ENCODE data around the gene CUL1. TPM values are rescaled to one million over a fixed set of nuclear protein-coding genes. Genes with fewer than 3 reads are reported as not detected.

CUL1 gene
- total RNA-seq, 4 donors from 2014 or later, result 24.5 to 56.6 (median 45.9) TPM

GRCh38 chr7:148723166-148723559 lies 24.5 kb downstream of the CUL1 start:
- Histone ChIP-seq H3K4me3 (no peak overlapping the region), H3K36me3 (no peaks in the 10 kb centered on the region), H3K27ac (no peak overlapping the region), H3K9me3 (no peaks in the 10 kb centered on the region), H3K4me1 (peaks cover 5 to 87% (median 15%) of the 10 kb centered on the region in 3 donors), H3K27me3 (no peaks in the 10 kb centered on the region)
- 90 to 94% methylated on average over 2 of the region's 2 CpGs for WGBS, 2 donors
- no peak for TF ChIP-seq POLR2A (IDR thresholded peaks at IDR 0.05)
- TF ChIP-seq CTCF (IDR thresholded peaks at IDR 0.05), result no peak
- no peak for DNase-seq
- intact Hi-C loops (cut with DNase I), result no loop called here

- intact Hi-C loops (cut with DNase I), result no loop called here
- TF ChIP-seq CTCF (IDR thresholded peaks at IDR 0.05) (no peak), POLR2A (IDR thresholded peaks at IDR 0.05) (no peak)
- no peak for DNase-seq
- Histone ChIP-seq H3K4me1 (peaks cover 5 to 84% (median 15%) of the 10 kb centered on the region in 3 donors), H3K27ac (no peak overlapping the region), H3K4me3 (no peak overlapping the region), H3K36me3 (no peaks in the 10 kb centered on the region), H3K9me3 (no peaks in the 10 kb centered on the region), H3K27me3 (no peaks in the 10 kb centered on the region)
- WGBS, 2 donors, result 48 to 79% methylated on average over 3 of the region's 3 CpGs
Measured at GRCh38 chr7:148723846-148724245, 25.1 kb downstream of the CUL1 start.

GRCh38 chr7:148726385-148726784 lies 27.7 kb downstream of the CUL1 start:
- 58 to 65% methylated on average over 2 of the region's 2 CpGs for WGBS, 2 donors
- DNase-seq, result no peak
- Histone ChIP-seq H3K9me3 (no peaks in the 10 kb centered on the region), H3K27ac (no peak overlapping the region), H3K4me3 (no peak overlapping the region), H3K4me1 (peaks cover 5 to 73% (median 10%) of the 10 kb centered on the region in 3 donors), H3K36me3 (peaks cover 0 to 16% (median under 1%) of the 10 kb centered on the region in 3 donors), H3K27me3 (no peaks in the 10 kb centered on the region)
- intact Hi-C loops (cut with DNase I), result no loop called here
- no peak for TF ChIP-seq POLR2A (IDR thresholded peaks at IDR 0.05)
- no peak for TF ChIP-seq CTCF (IDR thresholded peaks at IDR 0.05)

- DNase-seq, result no peak
- no peak overlapping the region for H3K4me3 ChIP-seq
- H3K27me3 ChIP-seq, result no peaks in the 10 kb centered on the region
- H3K27ac ChIP-seq, result no peak overlapping the region
- H3K4me1 ChIP-seq, result peaks cover 0 to 60% (median 4%) of the 10 kb centered on the region in 3 donors
- intact Hi-C loops (cut with DNase I), result no loop called here
- 79 to 85% methylated on average over 11 of the region's 11 CpGs for WGBS, 2 donors
- H3K36me3 ChIP-seq, result peaks cover 0 to 29% (median 3%) of the 10 kb centered on the region in 3 donors
- H3K9me3 ChIP-seq, result no peaks in the 10 kb centered on the region
- TF ChIP-seq POLR2A (IDR thresholded peaks at IDR 0.05) (no peak), CTCF (IDR thresholded peaks at IDR 0.05) (no peak)
Measured at GRCh38 chr7:148727501-148728278, 29.0 kb downstream of the CUL1 start.

- Histone ChIP-seq H3K27ac (no peak overlapping the region), H3K36me3 (peaks cover 0 to 51% (median 3%) of the 10 kb centered on the region in 3 donors), H3K4me1 (peaks cover 0 to 55% (median 0%) of the 10 kb centered on the region in 3 donors), H3K27me3 (no peaks in the 10 kb centered on the region), H3K4me3 (no peak overlapping the region), H3K9me3 (no peaks in the 10 kb centered on the region)
- DNase-seq, result no peak
- WGBS, 2 donors, result 64 to 72% methylated on average over 12 of the region's 12 CpGs
- TF ChIP-seq CTCF (IDR thresholded peaks at IDR 0.05), result no peak
- TF ChIP-seq POLR2A (IDR thresholded peaks at IDR 0.05), result no peak
- intact Hi-C loops (cut with DNase I), result no loop called here
Measured at GRCh38 chr7:148729984-148730733, 31.5 kb downstream of the CUL1 start.
